Measurements from ENCODE around the gene LSG1.

LSG1 gene

GRCh38 chr3:194592798-194593752 lies 78.9 kb downstream of the LSG1 start:
- H3K36me3 ChIP-seq (ENCODE audit: control insufficient read depth, low read length) = no peaks in the 10 kb centered on the region
- H3K9me3 ChIP-seq (ENCODE audit: control insufficient read depth, insufficient read depth, low read length) = no peaks in the 10 kb centered on the region
- H3K4me1 ChIP-seq (ENCODE audit: control insufficient read depth, low read length) = peaks cover 14% of the 10 kb centered on the region
- peak overlapping the region; percentile 15; the same call in 1 of the 2 replicates for H3K4me2 ChIP-seq (ENCODE audit: low read length)
- no peaks in the 10 kb centered on the region for H3K27me3 ChIP-seq (ENCODE audit: control insufficient read depth, low read length)
- no peak overlapping the region for H3K27ac ChIP-seq (ENCODE audit: low read depth, low read length)
- H3K79me2 ChIP-seq (ENCODE audit: control insufficient read depth, low read length) = no peaks in the 10 kb centered on the region
- H4K20me1 ChIP-seq (ENCODE audit: control insufficient read depth, insufficient read depth, low read depth, low read length) = no peaks in the 10 kb centered on the region
- no peak overlapping the region for H3K4me3 ChIP-seq (ENCODE audit: low read length)
- H3K9me2 ChIP-seq (replicated peaks; ENCODE audit: control insufficient read depth, low read length) = no peaks in the 10 kb centered on the region
- no peaks in the 10 kb centered on the region for H3F3A ChIP-seq (ENCODE audit: control insufficient read depth, insufficient read depth)
- TF ChIP-seq CTCF (IDR thresholded peaks at IDR 0.05; ENCODE audit: low read depth, low read length, poor library complexity, severe bottlenecking) (no peak), EZH2phosphoT487 (IDR thresholded peaks at IDR 0.05; ENCODE audit: borderline replicate concordance, low read length) (no peak)

All from DOHH2 (cell line).